H1 (cell line): Measurements from ENCODE around the gene SIT1. TPM values are rescaled to one million over a fixed set of nuclear protein-coding genes. Genes with fewer than 3 reads are reported as not detected.
"Not testable (repeated sequence)": the region's sequence is repeated elsewhere in the genome, so short reads cannot be mapped to it uniquely, and the experiment has no call there.

Source experiments
- CTCF ChIA-PET: fragments of 300-600 bp; sonication (Branson Sonifier 250); formaldehyde crosslinking; loops from one replicate; lab custom pipeline; 2021; ENCODE audit not compliant: partially characterized antibody; lab: Charles Lee
- POLR2A ChIA-PET: fragments of 300-600 bp; sonication (Branson Sonifier 250); formaldehyde crosslinking; loops from one replicate; lab custom pipeline; 2021; ENCODE audit warnings: inconsistent platforms; ENCODE audit not compliant: partially characterized antibody; lab: Charles Lee
- DNase-seq, 2 experiments: peaks; one replicate each; pipeline versions ENCODE4 v3.0.0 to v3.0.0-alpha.2; 2010 to 2022; ENCODE audit warnings: low spot score in 2 of 2, low read depth in 1 of 2, mixed read lengths in 1 of 2
- FAIRE-seq: peaks from 2 replicates; lab custom pipeline; 2011; peaks lifted over from hg19 to GRCh38; lab: Jason Lieb, UNC
- H2AFZ ChIP-seq: 2 replicates; pipeline ENCODE4 v1.8.1; 2012; ENCODE audit warnings: low read length, inconsistent platforms
- H2AK5ac ChIP-seq: 2 replicates; pipeline ENCODE4 v1.6.1; 2013; ENCODE audit warnings: low read depth, low read length
- H2BK120ac ChIP-seq: replicated peaks from 2 replicates; pipeline ENCODE3; 2013; ENCODE audit warnings: low read depth, low read length, inconsistent platforms
- H2BK12ac ChIP-seq: 2 replicates; pipeline ENCODE4 v1.6.1; 2013; ENCODE audit warnings: low read depth, low read length
- H2BK15ac ChIP-seq: 2 replicates; pipeline ENCODE4 v1.6.1; 2013; ENCODE audit warnings: low read length
- H2BK20ac ChIP-seq: 2 replicates; pipeline ENCODE4 v1.6.1; 2013; ENCODE audit warnings: low read length
- H2BK5ac ChIP-seq: 2 replicates; pipeline ENCODE4 v1.6.1; 2013; ENCODE audit warnings: low read depth, low read length
- H3K14ac ChIP-seq: 2 replicates; pipeline ENCODE4 v1.6.1; 2013; ENCODE audit warnings: inconsistent platforms; ENCODE audit not compliant: insufficient read length
- H3K18ac ChIP-seq: 2 replicates; pipeline ENCODE4 v1.6.1; 2013; ENCODE audit warnings: low read length; ENCODE audit errors: extremely low read depth
- H3K23ac ChIP-seq: 2 replicates; pipeline ENCODE4 v1.6.1; 2013; ENCODE audit warnings: inconsistent platforms; ENCODE audit not compliant: insufficient read length
- H3K23me2 ChIP-seq: 2 replicates; pipeline ENCODE4 v1.6.1; 2013; ENCODE audit warnings: low read depth, low read length
- H3K27ac ChIP-seq: 2 replicates; pipeline ENCODE4 v1.6.1; 2011; ENCODE audit warnings: low read depth, low read length, inconsistent platforms
- H3K27me3 ChIP-seq, 4 experiments: replicated peaks in 1 of 4; 1 replicate in 1 of 4; 2 replicates in 3 of 4; pipeline versions ENCODE4 v1.6.1 to v1.8.1; 2011 to 2013; ENCODE audit warnings: low read length in 3 of 4, mild to moderate bottlenecking in 3 of 4, inconsistent platforms in 2 of 4, mixed read lengths in 2 of 4, moderate library complexity in 1 of 4; ENCODE audit not compliant: control insufficient read depth in 3 of 4, insufficient read depth in 3 of 4; ENCODE audit errors: extremely low read depth in 1 of 4
- H3K36me3 ChIP-seq, 4 experiments: 2 replicates each; pipeline versions ENCODE4 v1.6.1 to v1.8.1; 2011 to 2013; ENCODE audit warnings: mild to moderate bottlenecking in 4 of 4, low read length in 3 of 4, moderate library complexity in 2 of 4, control low read depth in 1 of 4, inconsistent platforms in 1 of 4; ENCODE audit not compliant: insufficient read depth in 4 of 4, control insufficient read depth in 2 of 4
- H3K4ac ChIP-seq: replicated peaks from 2 replicates; pipeline ENCODE3; 2013; ENCODE audit warnings: low read length, low read depth, mixed read lengths, inconsistent platforms; ENCODE audit not compliant: insufficient read length
- H3K4me1 ChIP-seq, 4 experiments: replicated peaks in 1 of 4; 1 replicate in 1 of 4; 2 replicates in 3 of 4; pipeline versions ENCODE4 v1.6.1 to v1.8.1; 2011 to 2013; ENCODE audit warnings: low read length in 3 of 4, inconsistent platforms in 2 of 4, mixed read lengths in 1 of 4; ENCODE audit not compliant: insufficient read depth in 4 of 4, control insufficient read depth in 3 of 4
- H3K4me2 ChIP-seq, 2 experiments: 2 replicates each; pipeline versions ENCODE4 v1.6.1 to v1.8.1; 2011 to 2013; ENCODE audit warnings: low read depth in 2 of 2, low read length in 2 of 2, control low read depth in 1 of 2, inconsistent platforms in 1 of 2, mild to moderate bottlenecking in 1 of 2; ENCODE audit not compliant: insufficient read depth in 1 of 2
- H3K4me3 ChIP-seq, 4 experiments: fragments of 200-600, 300-600 bp in 1 of 4; sonication (generic), shearing (Covaris generic), sonication (Bioruptor Twin) in 1 of 4; 2 replicates each; pipeline versions ENCODE4 v1.5.1 to v1.8.1; 2011 to 2016; ENCODE audit warnings: low read length in 4 of 4, low read depth in 3 of 4, control low read depth in 2 of 4, inconsistent platforms in 2 of 4, mild to moderate bottlenecking in 2 of 4, mixed read lengths in 1 of 4, moderate library complexity in 1 of 4; ENCODE audit not compliant: insufficient read depth in 2 of 4; ENCODE audit errors: extremely low read depth in 1 of 4
- H3K56ac ChIP-seq: replicated peaks from 2 replicates; pipeline ENCODE3; 2013; ENCODE audit warnings: low read depth, mild to moderate bottlenecking, mixed read lengths, low read length, inconsistent platforms; ENCODE audit not compliant: insufficient read length
- H3K79me1 ChIP-seq: 2 replicates; pipeline ENCODE4 v1.6.1; 2013; ENCODE audit warnings: low read depth, low read length, control low read depth
- H3K79me2 ChIP-seq, 2 experiments: 2 replicates each; pipeline versions ENCODE4 v1.6.1 to v1.8.1; 2012 to 2013; ENCODE audit warnings: low read length in 2 of 2, mild to moderate bottlenecking in 2 of 2, inconsistent platforms in 1 of 2; ENCODE audit not compliant: insufficient read depth in 2 of 2, control insufficient read depth in 1 of 2
- H3K9ac ChIP-seq, 4 experiments: replicated peaks in 1 of 4; 1 replicate in 1 of 4; 2 replicates in 3 of 4; pipeline versions ENCODE4 v1.6.1 to v1.8.1; 2011 to 2013; ENCODE audit warnings: low read depth in 3 of 4, low read length in 3 of 4, control low read depth in 2 of 4, mild to moderate bottlenecking in 2 of 4, moderate library complexity in 2 of 4, inconsistent platforms in 1 of 4; ENCODE audit errors: extremely low read depth in 1 of 4
- H3K9me3 ChIP-seq, 2 experiments: 2 replicates each; pipeline versions ENCODE4 v1.6.1 to v1.8.1; 2012 to 2013; ENCODE audit warnings: mild to moderate bottlenecking in 2 of 2, moderate library complexity in 2 of 2, control low read depth in 1 of 2, inconsistent platforms in 1 of 2, low read depth in 1 of 2, low read length in 1 of 2, mixed read lengths in 1 of 2; ENCODE audit not compliant: insufficient read depth in 2 of 2
- H4K20me1 ChIP-seq, 2 experiments: replicated peaks in 1 of 2; 2 replicates each; pipeline versions ENCODE3 to v1.8.1; 2011 to 2013; ENCODE audit warnings: inconsistent platforms in 2 of 2, low read length in 2 of 2, mild to moderate bottlenecking in 1 of 2; ENCODE audit not compliant: insufficient read depth in 2 of 2, control insufficient read depth in 1 of 2
- H4K5ac ChIP-seq: 2 replicates; pipeline ENCODE4 v1.6.1; 2013; ENCODE audit warnings: low read length, low read depth, mixed read lengths, inconsistent platforms; ENCODE audit not compliant: insufficient read length
- H4K8ac ChIP-seq: 2 replicates; pipeline ENCODE4 v1.8.0; 2013; ENCODE audit warnings: mild to moderate bottlenecking, moderate library complexity, low read length, inconsistent platforms; ENCODE audit not compliant: insufficient read depth; ENCODE audit errors: extremely low read depth
- H4K91ac ChIP-seq: replicated peaks from 2 replicates; pipeline ENCODE3; 2013; ENCODE audit warnings: low read length, mixed read lengths, inconsistent platforms; ENCODE audit not compliant: insufficient read length
- WGBS, 2 experiments: shearing (Covaris generic) in 1 of 2; methylation state at CpG; one replicate each; pipeline versions ENCODE4 v1.1.6 to v1.1.7; 2013 to 2015; ENCODE audit warnings: low lambda C conversion rate in 2 of 2, mixed read lengths in 2 of 2, inconsistent platforms in 1 of 2, low coverage in 1 of 2, missing lambda C conversion rate in 1 of 2; ENCODE audit not compliant: insufficient replicate concordance in 2 of 2, insufficient coverage in 1 of 2, insufficient read length in 1 of 2; ENCODE audit errors: extremely low coverage in 1 of 2, missing lambda C conversion rate in 1 of 2; 5-methylcytosine and 5-hydroxymethylcytosine counted together
- polyA plus RNA-seq, 7 experiments: library from polyadenylated mRNA; depleted of rRNA in 3 of 7; stranded (reverse) in 5 of 7; unstranded in 2 of 7; fragments of >200 nt in 5 of 7; fragments of 200-250 nt in 2 of 7; gene quantifications; 1 replicate in 5 of 7; 2 replicates in 1 of 7; 4 replicates in 1 of 7; pipeline versions ENCODE4 v1.2.1 to v1.2.3, GENCODE V29; 2011 to 2013; ENCODE audit warnings: missing spikeins in 2 of 7, mixed read lengths in 2 of 7
- total RNA-seq: library from RNA; stranded (reverse); fragmentation: NEBNext Ultra II Directional; extraction: Animal tissue kit (Norgen Biotek cat#: 25700); gene quantifications from 2 replicates; pipeline ENCODE4 v1.2.1, GENCODE V29; 2021

Gene SIT1
- total and polyA plus RNA-seq, 2 of the 8 experiments (the other 6 are each of a cell fraction or from before 2014, with no cell fraction given): 8.2 to 12.8 TPM

DNA sequence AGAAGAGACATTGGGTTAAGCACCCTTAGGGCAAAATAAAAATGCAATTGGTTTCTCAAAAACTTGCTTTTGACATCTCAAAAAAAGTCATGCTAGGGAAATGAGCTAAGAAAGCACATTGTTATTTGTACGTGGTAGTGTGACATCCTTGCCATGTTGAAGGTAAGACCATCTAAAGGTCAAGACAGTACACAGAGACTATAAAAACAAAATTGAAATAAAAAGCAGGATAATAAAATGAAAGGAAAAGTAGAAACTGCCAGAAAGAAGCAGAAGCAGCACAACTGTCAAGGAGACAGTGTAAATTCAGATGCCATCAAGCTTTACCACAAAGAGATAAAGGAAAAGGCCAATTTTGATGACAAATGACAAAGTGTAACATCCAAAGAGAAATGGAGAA, 11.5 kb downstream of the SIT1 start:
- H3K23ac ChIP-seq, H3K27ac ChIP-seq, H2BK5ac ChIP-seq, H3K4ac ChIP-seq, H3K36me3 ChIP-seq, H2BK120ac ChIP-seq, H4K91ac ChIP-seq, H3K4me1 ChIP-seq, H4K8ac ChIP-seq, H3K4me2 ChIP-seq, H2BK12ac ChIP-seq, H4K5ac ChIP-seq, H3K56ac ChIP-seq, H2AK5ac ChIP-seq, H3K9ac ChIP-seq, H3K23me2 ChIP-seq, H3K27me3 ChIP-seq, H3K79me2 ChIP-seq, H2BK20ac ChIP-seq, FAIRE-seq, POLR2A ChIA-PET, H3K79me1 ChIP-seq, H3K18ac ChIP-seq, DNase-seq, H3K4me3 ChIP-seq, H2BK15ac ChIP-seq, H4K20me1 ChIP-seq, H3K14ac ChIP-seq, H3K9me3 ChIP-seq, H2AFZ ChIP-seq: not testable (repeated sequence)
- CTCF ChIA-PET: interaction anchor here (1.3 kb wide), 1 partner anchor 28 kb away, joined by 4 read pairs; no protein-coding TSS in a partner anchor
- WGBS, 2 experiments: 82% methylated on average over 1 of the region's 1 CpG; no CpG with 5 or more reads in 1 of the 2 experiments

DNA sequence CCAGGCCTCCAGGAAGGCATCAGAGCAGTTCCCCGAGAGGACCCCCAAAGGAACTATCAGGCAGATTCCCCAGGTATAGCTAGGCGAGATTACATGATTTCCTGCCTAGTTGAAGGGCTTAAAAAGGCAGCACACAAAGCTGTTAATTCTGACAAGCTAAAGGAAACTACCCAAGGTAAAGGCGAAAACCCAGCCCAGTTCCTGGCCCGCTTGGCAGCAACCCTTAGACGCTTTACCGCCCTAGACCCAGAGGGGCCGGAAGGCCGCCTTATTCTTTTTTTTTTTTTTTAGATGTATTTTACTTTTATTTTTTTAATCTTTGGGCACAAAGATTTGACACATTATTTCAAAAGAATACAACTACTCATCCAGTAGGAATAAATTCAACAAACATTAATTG, 12.0 kb downstream of the SIT1 start:
- CTCF ChIA-PET, H2BK5ac ChIP-seq, H3K79me2 ChIP-seq, H3K27ac ChIP-seq, H3K23ac ChIP-seq, H3K4me3 ChIP-seq, H4K20me1 ChIP-seq, H3K27me3 ChIP-seq, DNase-seq, H4K91ac ChIP-seq, H3K36me3 ChIP-seq, H3K4ac ChIP-seq, H3K23me2 ChIP-seq, H2AK5ac ChIP-seq, H4K8ac ChIP-seq, H2BK15ac ChIP-seq, H3K9me3 ChIP-seq, H3K18ac ChIP-seq, H4K5ac ChIP-seq, H2AFZ ChIP-seq, H2BK120ac ChIP-seq, H3K14ac ChIP-seq, H3K4me2 ChIP-seq, H3K4me1 ChIP-seq, H2BK12ac ChIP-seq, H3K56ac ChIP-seq, H3K79me1 ChIP-seq, FAIRE-seq, H2BK20ac ChIP-seq, H3K9ac ChIP-seq: not testable (repeated sequence)
- WGBS, 2 experiments: 78% methylated on average over 5 of the region's 8 CpGs; no CpG with 5 or more reads in 1 of the 2 experiments
- POLR2A ChIA-PET: interaction anchor here (0.7 kb wide), 1 partner anchor 65 kb away, joined by 3 read pairs; no protein-coding TSS in a partner anchor
